Activated CD4-positive, alpha-beta memory T cell treated with anti-CD3 and anti-CD28 coated beads for 36 hours (primary cell): ENCODE results near the gene TM2D3. TPM values are rescaled to one million over a fixed set of nuclear protein-coding genes. Genes with fewer than 3 reads are reported as not detected.

Experiments used
- CTCF ChIA-PET: fragments of 350-600 bp; sonication (Branson Sonifier 250); formaldehyde crosslinking; loops from one replicate; lab custom pipeline; 2021; ENCODE audit warnings: antibody characterized with exemption, inconsistent platforms; lab: Charles Lee
- POLR2A ChIA-PET: fragments of 350-600 bp; sonication (Branson Sonifier 250); formaldehyde crosslinking; loops from one replicate; lab custom pipeline; 2021; ENCODE audit warnings: antibody characterized with exemption; lab: Charles Lee
- DNase-seq: peaks from one replicate; pipeline ENCODE4 v3.0.0-alpha.2; 2020
- H3K27ac Mint-ChIP-seq: one replicate; pipeline ENCODE4 v1.8.0; 2021; ENCODE audit warnings: mixed read lengths
- H3K27me3 Mint-ChIP-seq: one replicate; pipeline ENCODE4 v1.8.0; 2021; ENCODE audit warnings: mixed read lengths
- H3K36me3 Mint-ChIP-seq: one replicate; pipeline ENCODE4 v1.8.0; 2021; ENCODE audit warnings: mixed read lengths
- H3K4me1 Mint-ChIP-seq: one replicate; pipeline ENCODE4 v1.8.0; 2021; ENCODE audit warnings: low read depth, mixed read lengths
- H3K4me3 Mint-ChIP-seq: one replicate; pipeline ENCODE4 v1.8.0; 2021; ENCODE audit warnings: mild to moderate bottlenecking, mixed read lengths
- H3K9me3 Mint-ChIP-seq: one replicate; pipeline ENCODE4 v1.8.0; 2021; ENCODE audit warnings: mixed read lengths
- intact Hi-C: fragments of 100-400 bp; cut with micrococcal nuclease; formaldehyde crosslinking; loops from one replicate; pipeline ENCODE4 v1.15.1; 2023
- total RNA-seq, 2 experiments: library from RNA; stranded (reverse); gene quantifications; one replicate each; pipeline ENCODE4 v1.2.3, GENCODE V29; 2021

The TM2D3 gene
- total RNA-seq: 10 to 100 TPM; 41.7 to 48.1 TPM

- H3K9me3 Mint-ChIP-seq: no peaks in the 10 kb centered on the region
Observed at GRCh38 chr15:101652098-101652785, at the start of gene TM2D3. TM2D3 (minus strand) TSS chr15:101652381; CDS start chr15:101652361, 20 bp downstream.

GRCh38 chr15:101698314-101698713 is 46.1 kb upstream of the TM2D3 start:
- DNase-seq: no peak
- Mint-ChIP-seq H3K4me1 (peaks cover 39% of the 10 kb centered on the region), H3K27ac (no peak overlapping the region), H3K27me3 (no peaks in the 10 kb centered on the region), H3K9me3 (no peaks in the 10 kb centered on the region), H3K4me3 (no peak overlapping the region), H3K36me3 (peaks cover 64% of the 10 kb centered on the region)
- CTCF ChIA-PET: no interaction called here
- intact Hi-C loops: no loop called here
- POLR2A ChIA-PET: no interaction called here

More at GRCh38 chr15:101652098-101652785, at the start of gene TM2D3:
- DNase-seq: peak; percentile 96
- intact Hi-C loops: loop anchor here (1.0 to 5.0 kb wide), 7 partner anchors 10 to 1050 kb away; partner anchors contain the start of genes ASB7, LINS1, SELENOS and SNRPA1
- peak within 1 kb of the TSS; percentile 90 for H3K27ac Mint-ChIP-seq
- CTCF ChIA-PET: interaction anchor here (0.9 to 2.9 kb wide), 5 partner anchors 10 to 364 kb away, joined by 3 to 16 read pairs (median 4); partner anchors contain the start of gene SNRPA1
- peak within 1 kb of the TSS; percentile 83 for H3K4me3 Mint-ChIP-seq
- POLR2A ChIA-PET: interaction anchor here (0.8 to 1.7 kb wide), 3 partner anchors 72 to 1055 kb away, joined by 3 to 8 read pairs (median 5); partner anchors contain the start of genes SNRPA1 and TARS3
- H3K36me3 Mint-ChIP-seq: peaks cover 17% of the 10 kb centered on the region
- H3K27me3 Mint-ChIP-seq: no peaks in the 10 kb centered on the region
- H3K4me1 Mint-ChIP-seq: peaks cover 38% of the 10 kb centered on the region

GRCh38 chr15:101697488-101697887 is 45.3 kb upstream of the TM2D3 start:
- POLR2A ChIA-PET: no interaction called here
- Mint-ChIP-seq H3K36me3 (peaks cover 65% of the 10 kb centered on the region), H3K4me1 (peaks cover 47% of the 10 kb centered on the region), H3K27me3 (no peaks in the 10 kb centered on the region), H3K4me3 (peak overlapping the region; percentile 14), H3K9me3 (no peaks in the 10 kb centered on the region), H3K27ac (peak overlapping the region; percentile 76)
- intact Hi-C loops: no loop called here
- CTCF ChIA-PET: no interaction called here
- DNase-seq: no peak

- intact Hi-C loops: no loop called here
- DNase-seq: no peak
- H3K36me3 Mint-ChIP-seq: peaks cover 60% of the 10 kb centered on the region
- POLR2A ChIA-PET: no interaction called here
- CTCF ChIA-PET: no interaction called here
- no peaks in the 10 kb centered on the region for H3K9me3 Mint-ChIP-seq
- H3K27me3 Mint-ChIP-seq: no peaks in the 10 kb centered on the region
- no peak overlapping the region for H3K4me3 Mint-ChIP-seq
- H3K4me1 Mint-ChIP-seq: peaks cover 49% of the 10 kb centered on the region
- no peak overlapping the region for H3K27ac Mint-ChIP-seq
Observed at GRCh38 chr15:101696829-101697228, 44.6 kb upstream of the TM2D3 start.

GRCh38 chr15:101694261-101694660 is 42.1 kb upstream of the TM2D3 start:
- DNase-seq: no peak
- H3K27me3 Mint-ChIP-seq: no peaks in the 10 kb centered on the region
- H3K27ac Mint-ChIP-seq: no peak overlapping the region
- ChIA-PET CTCF (no interaction called here), POLR2A (no interaction called here)
- no peaks in the 10 kb centered on the region for H3K9me3 Mint-ChIP-seq
- no peak overlapping the region for H3K4me3 Mint-ChIP-seq
- peaks cover 46% of the 10 kb centered on the region for H3K36me3 Mint-ChIP-seq
- peaks cover 62% of the 10 kb centered on the region for H3K4me1 Mint-ChIP-seq
- intact Hi-C loops: no loop called here

GRCh38 chr15:101692801-101693598 is 40.8 kb upstream of the TM2D3 start:
- Mint-ChIP-seq H3K27me3 (no peaks in the 10 kb centered on the region), H3K4me1 (peaks cover 55% of the 10 kb centered on the region), H3K36me3 (peaks cover 37% of the 10 kb centered on the region), H3K27ac (peak overlapping the region; percentile 76), H3K4me3 (no peak overlapping the region), H3K9me3 (no peaks in the 10 kb centered on the region)
- peak; percentile 41 for DNase-seq
- CTCF ChIA-PET: no interaction called here
- intact Hi-C loops: no loop called here
- POLR2A ChIA-PET: no interaction called here

- DNase-seq: peak; percentile 60
- peak overlapping the region; percentile 18 for H3K27ac Mint-ChIP-seq
- peaks cover 25% of the 10 kb centered on the region for H3K36me3 Mint-ChIP-seq
- intact Hi-C loops: no loop called here
- ChIA-PET CTCF (no interaction called here), POLR2A (no interaction called here)
- no peaks in the 10 kb centered on the region for H3K9me3 Mint-ChIP-seq
- peaks cover 36% of the 10 kb centered on the region for H3K4me1 Mint-ChIP-seq
- H3K4me3 Mint-ChIP-seq: no peak overlapping the region
- H3K27me3 Mint-ChIP-seq: no peaks in the 10 kb centered on the region
Observed at GRCh38 chr15:101689901-101690300, 37.7 kb upstream of the TM2D3 start.

GRCh38 chr15:101686718-101687117 is 34.5 kb upstream of the TM2D3 start:
- POLR2A ChIA-PET: no interaction called here
- Mint-ChIP-seq H3K36me3 (peaks cover 16% of the 10 kb centered on the region), H3K27ac (no peak overlapping the region), H3K27me3 (no peaks in the 10 kb centered on the region), H3K4me3 (no peak overlapping the region), H3K9me3 (no peaks in the 10 kb centered on the region), H3K4me1 (peaks cover 20% of the 10 kb centered on the region)
- intact Hi-C loops: no loop called here
- DNase-seq: no peak
- CTCF ChIA-PET: interaction anchor here (0.6 kb wide), 1 partner anchor 398 kb away, joined by 3 read pairs; no protein-coding TSS in a partner anchor

- H3K4me1 Mint-ChIP-seq: peaks cover 19% of the 10 kb centered on the region
- ChIA-PET POLR2A (no interaction called here), CTCF (no interaction called here)
- no peak overlapping the region for H3K27ac Mint-ChIP-seq
- no peaks in the 10 kb centered on the region for H3K9me3 Mint-ChIP-seq
- H3K27me3 Mint-ChIP-seq: no peaks in the 10 kb centered on the region
- DNase-seq: no peak
- intact Hi-C loops: no loop called here
- H3K36me3 Mint-ChIP-seq: peaks cover 21% of the 10 kb centered on the region
- H3K4me3 Mint-ChIP-seq: no peak overlapping the region
Observed at GRCh38 chr15:101684877-101685276, 32.7 kb upstream of the TM2D3 start.

GRCh38 chr15:101684384-101684783 is 32.2 kb upstream of the TM2D3 start:
- ChIA-PET POLR2A (no interaction called here), CTCF (no interaction called here)
- intact Hi-C loops: no loop called here
- Mint-ChIP-seq H3K4me1 (peaks cover 14% of the 10 kb centered on the region), H3K4me3 (no peak overlapping the region), H3K27ac (peak overlapping the region; percentile 31), H3K36me3 (peaks cover 21% of the 10 kb centered on the region), H3K9me3 (no peaks in the 10 kb centered on the region), H3K27me3 (no peaks in the 10 kb centered on the region)
- DNase-seq: no peak

GRCh38 chr15:101679806-101680205 is 27.6 kb upstream of the TM2D3 start:
- H3K9me3 Mint-ChIP-seq: no peaks in the 10 kb centered on the region
- H3K27ac Mint-ChIP-seq: no peak overlapping the region
- no peak overlapping the region for H3K4me3 Mint-ChIP-seq
- intact Hi-C loops: no loop called here
- peaks cover 21% of the 10 kb centered on the region for H3K4me1 Mint-ChIP-seq
- peaks cover 21% of the 10 kb centered on the region for H3K36me3 Mint-ChIP-seq
- CTCF ChIA-PET: no interaction called here
- POLR2A ChIA-PET: no interaction called here
- no peaks in the 10 kb centered on the region for H3K27me3 Mint-ChIP-seq
- no peak for DNase-seq

- H3K27ac Mint-ChIP-seq: no peak overlapping the region
- peaks cover 19% of the 10 kb centered on the region for H3K36me3 Mint-ChIP-seq
- H3K27me3 Mint-ChIP-seq: no peaks in the 10 kb centered on the region
- H3K9me3 Mint-ChIP-seq: no peaks in the 10 kb centered on the region
- ChIA-PET CTCF (interaction anchor here (0.7 kb wide), 1 partner anchor 60 kb away, joined by 3 read pairs; no protein-coding TSS in a partner anchor), POLR2A (no interaction called here)
- H3K4me3 Mint-ChIP-seq: no peak overlapping the region
- intact Hi-C loops: loop anchor here (1.0 kb wide), 1 partner anchor 46 kb away; no protein-coding TSS in a partner anchor
- no peak for DNase-seq
- H3K4me1 Mint-ChIP-seq: peaks cover 12% of the 10 kb centered on the region
Observed at GRCh38 chr15:101676921-101677329, 24.7 kb upstream of the TM2D3 start.
